ENCODE results near the gene NPY2R.

GRCh38 chr4:155170569-155170968 lies 37.9 kb upstream of the NPY2R start:
- TF ChIP-seq EZH2phosphoT487 (conservative IDR thresholded peaks at IDR 0.05; ENCODE audit: low read length) = no peak
- TF ChIP-seq CTCF (IDR thresholded peaks at IDR 0.05; ENCODE audit: insufficient read depth, low read length, poor library complexity, severe bottlenecking) = no peak
